ENCODE data around the gene LZTR1.

DNA sequence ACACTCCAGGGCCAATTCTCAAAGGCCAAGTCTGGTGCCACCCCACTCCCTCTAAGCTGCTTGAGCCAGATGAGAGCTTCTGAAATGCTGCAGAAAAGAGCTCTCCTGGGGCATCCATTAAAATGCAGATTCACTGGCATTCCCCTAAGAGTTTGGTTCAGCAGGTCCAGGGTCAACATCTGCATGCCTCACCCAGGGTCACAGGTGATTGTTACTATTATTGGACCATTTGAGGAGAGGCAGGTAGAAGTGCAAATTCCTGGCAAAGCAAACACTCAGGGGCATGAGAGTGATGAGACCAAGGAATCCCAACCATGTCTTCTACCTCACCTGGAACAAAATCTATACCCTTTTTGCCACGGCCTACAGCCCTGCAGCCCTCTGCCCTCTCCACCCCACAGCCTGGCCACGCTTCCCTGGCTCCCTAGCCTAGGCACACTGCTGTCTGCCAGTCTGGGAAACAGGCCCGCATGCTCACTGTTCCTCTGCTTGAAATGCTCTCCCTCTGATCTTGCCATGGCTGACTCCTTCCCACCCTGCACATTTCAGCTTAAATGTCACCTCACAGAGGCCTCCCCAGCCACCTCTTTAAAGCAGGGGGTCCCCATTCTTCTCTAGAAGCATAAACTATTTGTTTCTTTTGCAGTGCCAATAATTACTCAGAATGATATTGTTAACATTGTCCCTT, 28.5 kb downstream of the LZTR1 start:
- TF ChIP-seq, protein P1, sequence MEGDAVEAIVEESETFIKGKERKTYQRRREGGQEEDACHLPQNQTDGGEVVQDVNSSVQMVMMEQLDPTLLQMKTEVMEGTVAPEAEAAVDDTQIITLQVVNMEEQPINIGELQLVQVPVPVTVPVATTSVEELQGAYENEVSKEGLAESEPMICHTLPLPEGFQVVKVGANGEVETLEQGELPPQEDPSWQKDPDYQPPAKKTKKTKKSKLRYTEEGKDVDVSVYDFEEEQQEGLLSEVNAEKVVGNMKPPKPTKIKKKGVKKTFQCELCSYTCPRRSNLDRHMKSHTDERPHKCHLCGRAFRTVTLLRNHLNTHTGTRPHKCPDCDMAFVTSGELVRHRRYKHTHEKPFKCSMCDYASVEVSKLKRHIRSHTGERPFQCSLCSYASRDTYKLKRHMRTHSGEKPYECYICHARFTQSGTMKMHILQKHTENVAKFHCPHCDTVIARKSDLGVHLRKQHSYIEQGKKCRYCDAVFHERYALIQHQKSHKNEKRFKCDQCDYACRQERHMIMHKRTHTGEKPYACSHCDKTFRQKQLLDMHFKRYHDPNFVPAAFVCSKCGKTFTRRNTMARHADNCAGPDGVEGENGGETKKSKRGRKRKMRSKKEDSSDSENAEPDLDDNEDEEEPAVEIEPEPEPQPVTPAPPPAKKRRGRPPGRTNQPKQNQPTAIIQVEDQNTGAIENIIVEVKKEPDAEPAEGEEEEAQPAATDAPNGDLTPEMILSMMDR (conservative IDR thresholded peaks at IDR 0.05; ENCODE audit: low read length): no peak
- no peak for TF ChIP-seq EZH2phosphoT487 (IDR thresholded peaks at IDR 0.05; ENCODE audit: borderline replicate concordance)
